A549 (cell line): ENCODE measurements around the gene KCNJ1. TPM values are rescaled to one million over a fixed set of nuclear protein-coding genes. Genes with fewer than 3 reads are reported as not detected.

Source experiments
- ATAC-seq, 2 experiments: fragments of 200-7000 bp in 1 of 2; fragments of >200 bp in 1 of 2; cut with Nextera tagmentation in 1 of 2; cut with Tn5 transposase in 1 of 2; 3 replicates each; pipeline versions ENCODE4 v1.8.0 to v1.9.1; 2018 to 2020; ENCODE audit warnings: mild to moderate bottlenecking in 1 of 2, moderate library complexity in 1 of 2
- CTCF ChIA-PET: fragments of 300-600 bp; sonication (Branson Sonifier 250); formaldehyde crosslinking; extraction: SDS; loops from one replicate; lab custom pipeline; 2021; ENCODE audit warnings: antibody characterized with exemption, inconsistent platforms; lab: Yijun Ruan, JAX
- POLR2A ChIA-PET: fragments of 350-600 bp; formaldehyde crosslinking; extraction: SDS; loops from one replicate; lab custom pipeline; 2021; ENCODE audit warnings: antibody characterized with exemption, inconsistent platforms; lab: Yijun Ruan, JAX
- DNase-seq, 2 experiments: peaks; one replicate each; pipeline versions ENCODE4 v3.0.0 to v3.0.0-alpha.2; 2011 to 2016; ENCODE audit warnings: low read depth in 1 of 2, low spot score in 1 of 2
- FAIRE-seq: peaks from 2 replicates; lab custom pipeline; 2011; peaks lifted over from hg19 to GRCh38; lab: Jason Lieb, UNC
- H3K27ac ChIP-seq, 2 experiments: fragments of >200 bp; sonication (Bioruptor Twin); formaldehyde crosslinking; 3 replicates each; pipeline ENCODE4 v1.5.1; 2016 to 2017
- H3K4me1 ChIP-seq: fragments of >200 bp; sonication (Bioruptor Twin); formaldehyde crosslinking; 3 replicates; pipeline ENCODE4 v1.6.1; 2016
- H3K4me2 ChIP-seq: fragments of >200 bp; sonication (Bioruptor Twin); formaldehyde crosslinking; 3 replicates; pipeline ENCODE4 v1.6.1; 2016
- H3K4me3 ChIP-seq: fragments of >200 bp; sonication (Bioruptor Twin); formaldehyde crosslinking; 3 replicates; pipeline ENCODE4 v1.5.1; 2016
- H3K9me3 ChIP-seq: fragments of >200 bp; sonication (Bioruptor Twin); formaldehyde crosslinking; 3 replicates; pipeline ENCODE4 v1.6.1; 2016
- CHD2 ChIP-seq: fragments of 150-350 bp; IDR thresholded peaks from 2 replicates; pipeline ENCODE4 v1.6.1; 2014; ENCODE audit warnings: low read length; ENCODE audit not compliant: partially characterized antibody
- FOSL2 ChIP-seq, 2 experiments: fragments of 450-650 bp in 1 of 2; fragments of >200 bp in 1 of 2; sonication (Bioruptor Twin) in 1 of 2; formaldehyde crosslinking; IDR thresholded peaks; 2 replicates each; pipeline versions ENCODE4 v1.5.0 to v1.6.1; 2016 to 2020; ENCODE audit warnings: mild to moderate bottlenecking in 1 of 2, moderate library complexity in 1 of 2
- MAZ ChIP-seq: fragments of 150-350 bp; IDR thresholded peaks from 2 replicates; pipeline ENCODE4 v1.6.1; 2014; ENCODE audit warnings: antibody characterized with exemption, low read depth, low read length, borderline replicate concordance
- POLR2A ChIP-seq: IDR thresholded peaks from 2 replicates; pipeline ENCODE4 v1.6.1; 2012; ENCODE audit warnings: mild to moderate bottlenecking, low read length
- POLR2AphosphoS2 ChIP-seq: conservative IDR thresholded peaks from 2 replicates; pipeline ENCODE4 v1.6.1; 2012; ENCODE audit warnings: low read length, improper control_type of control experiment, inconsistent platforms
- RAD21 ChIP-seq, 2 experiments: fragments of >200 bp in 1 of 2; sonication (Bioruptor Twin) in 1 of 2; formaldehyde crosslinking in 1 of 2; IDR thresholded peaks in 1 of 2; conservative IDR thresholded peaks in 1 of 2; 2 replicates in 1 of 2; 3 replicates in 1 of 2; pipeline ENCODE4 v1.6.1; 2012 to 2018; ENCODE audit warnings: inconsistent platforms in 1 of 2
- RFX5 ChIP-seq: fragments of 450-650 bp; IDR thresholded peaks from 2 replicates; pipeline ENCODE4 v1.7.1; 2014; ENCODE audit warnings: antibody characterized with exemption, mild to moderate bottlenecking, moderate library complexity
- SMC3 ChIP-seq: fragments of >200 bp; sonication (Bioruptor Twin); formaldehyde crosslinking; IDR thresholded peaks from 3 replicates; pipeline ENCODE4 v1.6.1; 2018; ENCODE audit warnings: inconsistent platforms
- SREBF2 ChIP-seq: fragments of 450-650 bp; IDR thresholded peaks from 2 replicates; pipeline ENCODE4 v1.6.1; 2014; ENCODE audit warnings: mild to moderate bottlenecking, moderate library complexity
- TFCP2L1 ChIP-seq: fragments of 250-450 bp; sonication (Bioruptor Pico); IDR thresholded peaks from 2 replicates; pipeline ENCODE4 v1.5.0; 2021; ENCODE audit warnings: mild to moderate bottlenecking
- ZSCAN20 ChIP-seq: fragments of 250-450 bp; sonication (Bioruptor Pico); IDR thresholded peaks from 2 replicates; pipeline ENCODE4 v1.8.0; 2022; ENCODE audit warnings: mild to moderate bottlenecking, moderate library complexity
- WGBS: methylation state at CpG from one replicate; pipeline ENCODE4 v1.1.6; 2017; ENCODE audit errors: missing lambda C conversion rate; 5-methylcytosine and 5-hydroxymethylcytosine counted together
- polyA plus RNA-seq, 4 experiments: library from polyadenylated mRNA; depleted of rRNA in 3 of 4; stranded (reverse); fragments of >200 nt; fragmentation: RNase III in 1 of 4; extraction: RNeasy Plus Mini Kit Qiagen cat#74134 plus additional on column Dnase treatment in 1 of 4; gene quantifications; 2 replicates in 3 of 4; 3 replicates in 1 of 4; pipeline ENCODE4 v1.2.3, GENCODE V29; 2011 to 2017
- TF ChIP-seq, protein P1 (sequence below): fragments of 450-650 bp; IDR thresholded peaks from 2 replicates; pipeline ENCODE4 v1.6.1; 2014; ENCODE audit warnings: antibody characterized with exemption
- TF ChIP-seq, protein P2 (sequence below): fragments of 250-450 bp; sonication (Bioruptor Pico); IDR thresholded peaks from 2 replicates; pipeline ENCODE4 v1.5.0; 2021; ENCODE audit warnings: mild to moderate bottlenecking, moderate library complexity, borderline replicate concordance
- TF ChIP-seq, protein P3 (sequence below): fragments of >200 bp; sonication (Bioruptor Twin); formaldehyde crosslinking; IDR thresholded peaks from 3 replicates; pipeline ENCODE4 v1.6.1; 2016
- TF ChIP-seq, protein P4 (sequence below): fragments of >200 bp; sonication (Bioruptor Twin); formaldehyde crosslinking; IDR thresholded peaks from 3 replicates; pipeline ENCODE4 v1.5.1; 2016
- TF ChIP-seq, protein P5 (sequence below): fragments of >200 bp; sonication (Bioruptor Twin); formaldehyde crosslinking; IDR thresholded peaks from 2 replicates; pipeline ENCODE4 v1.6.1; 2016

The KCNJ1 gene
- polyA plus RNA-seq, 2 of the 4 experiments (the other 2 are of a cell fraction) = 0.12 TPM; not detected in 1

- no peaks in the 10 kb centered on the region for H3K4me1 ChIP-seq
- ChIA-PET POLR2A (no interaction called here), CTCF (interaction anchor here (0.6 to 6.3 kb wide), 4 partner anchors 20 to 118 kb away, joined by 3 to 57 read pairs (median 24); no protein-coding TSS in a partner anchor)
- FAIRE-seq = no peak
- no peak for ATAC-seq
- no peak overlapping the region for H3K27ac ChIP-seq
- H3K9me3 ChIP-seq = no peaks in the 10 kb centered on the region
- no peak overlapping the region for H3K4me3 ChIP-seq
- no peak overlapping the region for H3K4me2 ChIP-seq
- 75% methylated on average over 14 of the region's 15 CpGs for WGBS
- TF ChIP-seq TFCP2L1 (no peak), POLR2AphosphoS2 (no peak), CHD2 (no peak)
- TF ChIP-seq, protein P1, sequence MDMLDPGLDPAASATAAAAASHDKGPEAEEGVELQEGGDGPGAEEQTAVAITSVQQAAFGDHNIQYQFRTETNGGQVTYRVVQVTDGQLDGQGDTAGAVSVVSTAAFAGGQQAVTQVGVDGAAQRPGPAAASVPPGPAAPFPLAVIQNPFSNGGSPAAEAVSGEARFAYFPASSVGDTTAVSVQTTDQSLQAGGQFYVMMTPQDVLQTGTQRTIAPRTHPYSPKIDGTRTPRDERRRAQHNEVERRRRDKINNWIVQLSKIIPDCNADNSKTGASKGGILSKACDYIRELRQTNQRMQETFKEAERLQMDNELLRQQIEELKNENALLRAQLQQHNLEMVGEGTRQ = no peak
- no peak for DNase-seq
These were observed 21.2 kb upstream of the KCNJ1 start for GRCh38 chr11:128888034-128888985.

- 21% methylated on average over 5 of the region's 5 CpGs for WGBS
- Histone ChIP-seq H3K4me2 (no peak overlapping the region), H3K4me3 (no peak overlapping the region), H3K27ac (no peak overlapping the region), H3K4me1 (no peaks in the 10 kb centered on the region), H3K9me3 (no peaks in the 10 kb centered on the region)
- POLR2A ChIA-PET = interaction anchor here (0.7 kb wide), 1 partner anchor 20 kb away, joined by 3 read pairs; no protein-coding TSS in a partner anchor
- no peak for TF ChIP-seq TFCP2L1
- no peak; the same call in 2 of the 3 replicates for TF ChIP-seq SMC3
- no peak for TF ChIP-seq SREBF2
- TF ChIP-seq ZSCAN20 = no peak
- TF ChIP-seq RAD21 (conservative IDR thresholded peaks at IDR 0.05 in 1 of 2, IDR thresholded peaks at IDR 0.05 in 1 of 2) = peak in 1 of 2 experiments; percentile 35; a peak in 2 of 5 replicates
- no peak for TF ChIP-seq POLR2A
- FAIRE-seq (no peak), DNase-seq (peak in 1 of 2 experiments; percentile 24), ATAC-seq (peak; percentile 45 to 65; a peak in 4 of 6 replicates)
- CTCF ChIA-PET = interaction anchor here (0.6 to 5.2 kb wide), 13 partner anchors 12 to 563 kb away, joined by 3 to 123 read pairs (median 5); no protein-coding TSS in a partner anchor
These were observed 19.5 kb upstream of the KCNJ1 start for GRCh38 chr11:128886406-128887124.

GRCh38 chr11:128884703-128885338 lies 17.7 kb upstream of the KCNJ1 start:
- ChIA-PET POLR2A (no interaction called here), CTCF (interaction anchor here (0.5 to 5.2 kb wide), 39 partner anchors 8 to 859 kb away, joined by 3 to 123 read pairs (median 4); partner anchors contain the start of gene TP53AIP1)
- WGBS = 30% methylated on average over 10 of the region's 12 CpGs
- H3K9me3 ChIP-seq = no peaks in the 10 kb centered on the region
- H3K27ac ChIP-seq = no peak overlapping the region
- no peak overlapping the region for H3K4me3 ChIP-seq
- ATAC-seq (peak; percentile 83 to 92), FAIRE-seq (no peak), DNase-seq (peak; percentile 56 to 66)
- H3K4me2 ChIP-seq = peak overlapping the region; percentile 52
- H3K4me1 ChIP-seq = no peaks in the 10 kb centered on the region
- no peak for TF ChIP-seq RFX5
- TF ChIP-seq FOSL2 (IDR thresholded peaks at IDR 0.05) = no peak
- no peak for TF ChIP-seq FOSL2 (CRISPR knock-in tag; IDR thresholded peaks at IDR 0.05)
- TF ChIP-seq MAZ = no peak
- peak; percentile 86 to 93 for TF ChIP-seq RAD21 (conservative IDR thresholded peaks at IDR 0.05 in 1 of 2, IDR thresholded peaks at IDR 0.05 in 1 of 2)
- TF ChIP-seq, protein P2, sequence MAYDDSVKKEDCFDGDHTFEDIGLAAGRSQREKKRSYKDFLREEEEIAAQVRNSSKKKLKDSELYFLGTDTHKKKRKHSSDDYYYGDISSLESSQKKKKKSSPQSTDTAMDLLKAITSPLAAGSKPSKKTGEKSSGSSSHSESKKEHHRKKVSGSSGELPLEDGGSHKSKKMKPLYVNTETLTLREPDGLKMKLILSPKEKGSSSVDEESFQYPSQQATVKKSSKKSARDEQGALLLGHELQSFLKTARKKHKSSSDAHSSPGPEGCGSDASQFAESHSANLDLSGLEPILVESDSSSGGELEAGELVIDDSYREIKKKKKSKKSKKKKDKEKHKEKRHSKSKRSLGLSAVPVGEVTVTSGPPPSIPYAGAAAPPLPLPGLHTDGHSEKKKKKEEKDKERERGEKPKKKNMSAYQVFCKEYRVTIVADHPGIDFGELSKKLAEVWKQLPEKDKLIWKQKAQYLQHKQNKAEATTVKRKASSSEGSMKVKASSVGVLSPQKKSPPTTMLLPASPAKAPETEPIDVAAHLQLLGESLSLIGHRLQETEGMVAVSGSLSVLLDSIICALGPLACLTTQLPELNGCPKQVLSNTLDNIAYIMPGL (CRISPR knock-in tag) = no peak
- TF ChIP-seq, protein P3, sequence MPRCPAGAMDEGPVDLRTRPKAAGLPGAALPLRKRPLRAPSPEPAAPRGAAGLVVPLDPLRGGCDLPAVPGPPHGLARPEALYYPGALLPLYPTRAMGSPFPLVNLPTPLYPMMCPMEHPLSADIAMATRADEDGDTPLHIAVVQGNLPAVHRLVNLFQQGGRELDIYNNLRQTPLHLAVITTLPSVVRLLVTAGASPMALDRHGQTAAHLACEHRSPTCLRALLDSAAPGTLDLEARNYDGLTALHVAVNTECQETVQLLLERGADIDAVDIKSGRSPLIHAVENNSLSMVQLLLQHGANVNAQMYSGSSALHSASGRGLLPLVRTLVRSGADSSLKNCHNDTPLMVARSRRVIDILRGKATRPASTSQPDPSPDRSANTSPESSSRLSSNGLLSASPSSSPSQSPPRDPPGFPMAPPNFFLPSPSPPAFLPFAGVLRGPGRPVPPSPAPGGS = no peak
- TF ChIP-seq, protein P4, sequence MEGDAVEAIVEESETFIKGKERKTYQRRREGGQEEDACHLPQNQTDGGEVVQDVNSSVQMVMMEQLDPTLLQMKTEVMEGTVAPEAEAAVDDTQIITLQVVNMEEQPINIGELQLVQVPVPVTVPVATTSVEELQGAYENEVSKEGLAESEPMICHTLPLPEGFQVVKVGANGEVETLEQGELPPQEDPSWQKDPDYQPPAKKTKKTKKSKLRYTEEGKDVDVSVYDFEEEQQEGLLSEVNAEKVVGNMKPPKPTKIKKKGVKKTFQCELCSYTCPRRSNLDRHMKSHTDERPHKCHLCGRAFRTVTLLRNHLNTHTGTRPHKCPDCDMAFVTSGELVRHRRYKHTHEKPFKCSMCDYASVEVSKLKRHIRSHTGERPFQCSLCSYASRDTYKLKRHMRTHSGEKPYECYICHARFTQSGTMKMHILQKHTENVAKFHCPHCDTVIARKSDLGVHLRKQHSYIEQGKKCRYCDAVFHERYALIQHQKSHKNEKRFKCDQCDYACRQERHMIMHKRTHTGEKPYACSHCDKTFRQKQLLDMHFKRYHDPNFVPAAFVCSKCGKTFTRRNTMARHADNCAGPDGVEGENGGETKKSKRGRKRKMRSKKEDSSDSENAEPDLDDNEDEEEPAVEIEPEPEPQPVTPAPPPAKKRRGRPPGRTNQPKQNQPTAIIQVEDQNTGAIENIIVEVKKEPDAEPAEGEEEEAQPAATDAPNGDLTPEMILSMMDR = peak; percentile 65
- TF ChIP-seq, protein P5, sequence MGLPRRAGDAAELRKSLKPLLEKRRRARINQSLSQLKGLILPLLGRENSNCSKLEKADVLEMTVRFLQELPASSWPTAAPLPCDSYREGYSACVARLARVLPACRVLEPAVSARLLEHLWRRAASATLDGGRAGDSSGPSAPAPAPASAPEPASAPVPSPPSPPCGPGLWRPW = no peak
- TF ChIP-seq SMC3 = peak; percentile 81
